ENCODE measurements around the gene TMX3. TPM values are rescaled to one million over a fixed set of nuclear protein-coding genes. Genes with fewer than 3 reads are reported as not detected.

The TMX3 gene
- total RNA-seq, 1 donor = 94.5 TPM

- Histone ChIP-seq H4K20me1 (ENCODE audit: insufficient read depth, low read length) (no peaks in the 10 kb centered on the region), H3K9me3 (ENCODE audit: low read depth, low read length) (no peaks in the 10 kb centered on the region), H3K4me3 (ENCODE audit: insufficient read depth, low read length) (no peak overlapping the region), H3K36me3 (ENCODE audit: insufficient read depth, low read length) (no peaks in the 10 kb centered on the region), H2AFZ (ENCODE audit: low read length) (no peak overlapping the region), H3K27me3 (ENCODE audit: insufficient read depth, low read length) (no peaks in the 10 kb centered on the region), H3K79me2 (ENCODE audit: insufficient read depth, low read length) (no peaks in the 10 kb centered on the region), H3K4me1 (ENCODE audit: insufficient read depth, low read length) (peaks cover 14% of the 10 kb centered on the region), H3K4me2 (ENCODE audit: insufficient read depth, low read length) (no peak overlapping the region), H3K27ac (ENCODE audit: low read depth, low read length) (no peak overlapping the region)
- no peak for TF ChIP-seq CTCF (IDR thresholded peaks at IDR 0.05; ENCODE audit: extremely low read depth, low read depth, low read length)
- no peak for DNase-seq (ENCODE audit: insufficient read length, low spot score, missing footprints)
These were observed 8.6 kb upstream of the TMX3 start for GRCh38 chr18:68723539-68723938.

GRCh38 chr18:68722821-68723220 lies 7.9 kb upstream of the TMX3 start:
- no peak for DNase-seq (ENCODE audit: insufficient read length, low spot score, missing footprints)
- H4K20me1 ChIP-seq (ENCODE audit: insufficient read depth, low read length) = no peaks in the 10 kb centered on the region
- TF ChIP-seq CTCF (IDR thresholded peaks at IDR 0.05; ENCODE audit: extremely low read depth, low read depth, low read length) = no peak
- no peak overlapping the region for H3K4me2 ChIP-seq (ENCODE audit: insufficient read depth, low read length)
- H3K27ac ChIP-seq (ENCODE audit: low read depth, low read length) = no peak overlapping the region
- H3K27me3 ChIP-seq (ENCODE audit: insufficient read depth, low read length) = no peaks in the 10 kb centered on the region
- no peaks in the 10 kb centered on the region for H3K36me3 ChIP-seq (ENCODE audit: insufficient read depth, low read length)
- H3K79me2 ChIP-seq (ENCODE audit: insufficient read depth, low read length) = no peaks in the 10 kb centered on the region
- no peaks in the 10 kb centered on the region for H3K9me3 ChIP-seq (ENCODE audit: low read depth, low read length)
- H3K4me3 ChIP-seq (ENCODE audit: insufficient read depth, low read length) = no peak overlapping the region
- peaks cover 14% of the 10 kb centered on the region for H3K4me1 ChIP-seq (ENCODE audit: insufficient read depth, low read length)
- H2AFZ ChIP-seq (ENCODE audit: low read length) = no peak overlapping the region

- Histone ChIP-seq H3K4me3 (ENCODE audit: insufficient read depth, low read length) (peak overlapping the region; percentile 77), H3K9me3 (ENCODE audit: low read depth, low read length) (no peaks in the 10 kb centered on the region), H3K4me2 (ENCODE audit: insufficient read depth, low read length) (peak overlapping the region; percentile 86), H4K20me1 (ENCODE audit: insufficient read depth, low read length) (no peaks in the 10 kb centered on the region), H3K79me2 (ENCODE audit: insufficient read depth, low read length) (no peaks in the 10 kb centered on the region), H3K27me3 (ENCODE audit: insufficient read depth, low read length) (no peaks in the 10 kb centered on the region), H2AFZ (ENCODE audit: low read length) (peak overlapping the region; percentile 94), H3K27ac (ENCODE audit: low read depth, low read length) (peak overlapping the region; percentile 70), H3K4me1 (ENCODE audit: insufficient read depth, low read length) (peaks cover 14% of the 10 kb centered on the region), H3K36me3 (ENCODE audit: insufficient read depth, low read length) (no peaks in the 10 kb centered on the region)
- DNase-seq (ENCODE audit: insufficient read length, low spot score, missing footprints) = peak; percentile 84
- TF ChIP-seq CTCF (IDR thresholded peaks at IDR 0.05; ENCODE audit: extremely low read depth, low read depth, low read length) = no peak
These were observed 7.0 kb upstream of the TMX3 start for GRCh38 chr18:68721681-68722583.

GRCh38 chr18:68714366-68714711 lies 569 bp downstream of the TMX3 start:
- peak overlapping the region; percentile 94 for H3K4me3 ChIP-seq (ENCODE audit: insufficient read depth, low read length)
- H3K27me3 ChIP-seq (ENCODE audit: insufficient read depth, low read length) = no peaks in the 10 kb centered on the region
- peaks cover 42% of the 10 kb centered on the region for H3K79me2 ChIP-seq (ENCODE audit: insufficient read depth, low read length)
- H3K36me3 ChIP-seq (ENCODE audit: insufficient read depth, low read length) = peaks cover 37% of the 10 kb centered on the region
- DNase-seq (ENCODE audit: insufficient read length, low spot score, missing footprints) = no peak
- no peaks in the 10 kb centered on the region for H3K9me3 ChIP-seq (ENCODE audit: low read depth, low read length)
- peaks cover 6% of the 10 kb centered on the region for H3K4me1 ChIP-seq (ENCODE audit: insufficient read depth, low read length)
- H3K27ac ChIP-seq (ENCODE audit: low read depth, low read length) = peak overlapping the region; percentile 81
- H2AFZ ChIP-seq (ENCODE audit: low read length) = peak overlapping the region; percentile 99
- TF ChIP-seq CTCF (IDR thresholded peaks at IDR 0.05; ENCODE audit: extremely low read depth, low read depth, low read length) = no peak
- H4K20me1 ChIP-seq (ENCODE audit: insufficient read depth, low read length) = no peaks in the 10 kb centered on the region
- H3K4me2 ChIP-seq (ENCODE audit: insufficient read depth, low read length) = peak overlapping the region; percentile 95
